Measurements from ENCODE around the gene HBG2.

- TF ChIP-seq POLR2AphosphoS5 (IDR thresholded peaks at IDR 0.05; ENCODE audit: low read depth), result no peak
- TF ChIP-seq CTCF (IDR thresholded peaks at IDR 0.05; ENCODE audit: insufficient read depth, low read length), result no peak
- TF ChIP-seq GABPA (IDR thresholded peaks at IDR 0.05; ENCODE audit: low read depth), result no peak
These were observed 21.0 kb upstream of the HBG2 start for GRCh38 chr11:5275369-5276110.
